Keratinocyte (primary cell): ENCODE measurements around the gene DDX11. TPM values are rescaled to one million over a fixed set of nuclear protein-coding genes. Genes with fewer than 3 reads are reported as not detected.
"Not testable (repeated sequence)": the region's sequence is repeated elsewhere in the genome, so short reads cannot be mapped to it uniquely, and the experiment has no call there.

Experiments
- DNase-seq: peaks from one replicate; pipeline ENCODE4 v3.0.0-alpha.2; 2011; ENCODE audit warnings: low read depth, missing footprints, low spot score
- FAIRE-seq: peaks from 2 replicates; lab custom pipeline; 2011; peaks lifted over from hg19 to GRCh38; lab: Jason Lieb, UNC
- H2AFZ ChIP-seq: 2 replicates; pipeline ENCODE4 v1.6.0; 2012; ENCODE audit warnings: low read length, control low read depth, inconsistent platforms; ENCODE audit not compliant: control insufficient read depth
- H3K27ac ChIP-seq: 2 replicates; pipeline ENCODE4 v1.5.1; 2011; ENCODE audit warnings: low read length; ENCODE audit not compliant: control insufficient read depth, insufficient read depth
- H3K27me3 ChIP-seq: 3 replicates; pipeline ENCODE4 v1.6.0; 2011; ENCODE audit warnings: low read length; ENCODE audit not compliant: control insufficient read depth, insufficient read depth; ENCODE audit errors: extremely low read depth
- H3K36me3 ChIP-seq, 2 experiments: 2 replicates in 1 of 2; 3 replicates in 1 of 2; pipeline ENCODE4 v1.5.1; 2011; ENCODE audit warnings: low read length in 2 of 2, mild to moderate bottlenecking in 1 of 2; ENCODE audit not compliant: control insufficient read depth in 2 of 2, insufficient read depth in 2 of 2; ENCODE audit errors: extremely low read depth in 1 of 2
- H3K4me1 ChIP-seq: 3 replicates; pipeline ENCODE4 v1.5.1; 2011; ENCODE audit warnings: low read length; ENCODE audit not compliant: control insufficient read depth, insufficient read depth; ENCODE audit errors: extremely low read depth
- H3K4me2 ChIP-seq: 3 replicates; pipeline ENCODE4 v1.6.0; 2011; ENCODE audit warnings: low read depth, low read length; ENCODE audit not compliant: control insufficient read depth, insufficient read depth; ENCODE audit errors: extremely low read depth
- H3K4me3 ChIP-seq, 3 experiments: fragments of 200-600 bp in 1 of 3; sonication (generic) in 1 of 3; 2 replicates in 2 of 3; 3 replicates in 1 of 3; pipeline ENCODE4 v1.5.1; 2011 to 2016; ENCODE audit warnings: low read length in 3 of 3, mild to moderate bottlenecking in 3 of 3, control low read depth in 2 of 3, inconsistent platforms in 1 of 3, low read depth in 1 of 3, mixed read lengths in 1 of 3, mixed run types in 1 of 3, moderate library complexity in 1 of 3; ENCODE audit not compliant: control insufficient read depth in 2 of 3, insufficient read depth in 2 of 3; ENCODE audit errors: extremely low read depth in 1 of 3
- H3K79me2 ChIP-seq: 2 replicates; pipeline ENCODE4 v1.6.0; 2012; ENCODE audit warnings: low read length; ENCODE audit not compliant: control insufficient read depth, insufficient read depth
- H3K9ac ChIP-seq: 3 replicates; pipeline ENCODE4 v1.6.0; 2011; ENCODE audit warnings: low read length; ENCODE audit not compliant: control insufficient read depth, insufficient read depth; ENCODE audit errors: extremely low read depth
- H3K9me1 ChIP-seq: 3 replicates; pipeline ENCODE4 v1.6.0; 2011; ENCODE audit warnings: low read length; ENCODE audit not compliant: control insufficient read depth, insufficient read depth; ENCODE audit errors: extremely low read depth
- H3K9me3 ChIP-seq: 2 replicates; pipeline ENCODE4 v1.5.1; 2012; ENCODE audit warnings: low read depth, low read length; ENCODE audit not compliant: control insufficient read depth
- H4K20me1 ChIP-seq: 3 replicates; pipeline ENCODE4 v1.6.0; 2011; ENCODE audit warnings: low read length; ENCODE audit not compliant: control insufficient read depth, insufficient read depth; ENCODE audit errors: extremely low read depth
- dilution Hi-C: fragments of 300-500 bp; cut with MboI; formaldehyde crosslinking; loops from one replicate; pipeline ENCODE4 v1.7.0; 2020; ENCODE audit warnings: low sequenced_read_pairs; ENCODE audit not compliant: extremely low pct_ligation_motif_present
- polyA plus RNA-seq, 5 experiments: library from polyadenylated mRNA; depleted of rRNA in 3 of 5; stranded (reverse) in 3 of 5; stranded (forward) in 1 of 5; unstranded in 1 of 5; fragments of >200 nt; gene quantifications; 1 replicate in 1 of 5; 2 replicates in 3 of 5; 3 replicates in 1 of 5; pipeline versions ENCODE4 v1.2.1 to v1.2.3, GENCODE V29; 2011 to 2012; ENCODE audit warnings: missing spikeins in 2 of 5, low read depth in 1 of 5, low replicate concordance in 1 of 5

DDX11 gene
- polyA plus RNA-seq, 1 donor (not counting 4 experiments of a cell fraction or from before 2014, with no cell fraction given), result 11.2 TPM

DNA sequence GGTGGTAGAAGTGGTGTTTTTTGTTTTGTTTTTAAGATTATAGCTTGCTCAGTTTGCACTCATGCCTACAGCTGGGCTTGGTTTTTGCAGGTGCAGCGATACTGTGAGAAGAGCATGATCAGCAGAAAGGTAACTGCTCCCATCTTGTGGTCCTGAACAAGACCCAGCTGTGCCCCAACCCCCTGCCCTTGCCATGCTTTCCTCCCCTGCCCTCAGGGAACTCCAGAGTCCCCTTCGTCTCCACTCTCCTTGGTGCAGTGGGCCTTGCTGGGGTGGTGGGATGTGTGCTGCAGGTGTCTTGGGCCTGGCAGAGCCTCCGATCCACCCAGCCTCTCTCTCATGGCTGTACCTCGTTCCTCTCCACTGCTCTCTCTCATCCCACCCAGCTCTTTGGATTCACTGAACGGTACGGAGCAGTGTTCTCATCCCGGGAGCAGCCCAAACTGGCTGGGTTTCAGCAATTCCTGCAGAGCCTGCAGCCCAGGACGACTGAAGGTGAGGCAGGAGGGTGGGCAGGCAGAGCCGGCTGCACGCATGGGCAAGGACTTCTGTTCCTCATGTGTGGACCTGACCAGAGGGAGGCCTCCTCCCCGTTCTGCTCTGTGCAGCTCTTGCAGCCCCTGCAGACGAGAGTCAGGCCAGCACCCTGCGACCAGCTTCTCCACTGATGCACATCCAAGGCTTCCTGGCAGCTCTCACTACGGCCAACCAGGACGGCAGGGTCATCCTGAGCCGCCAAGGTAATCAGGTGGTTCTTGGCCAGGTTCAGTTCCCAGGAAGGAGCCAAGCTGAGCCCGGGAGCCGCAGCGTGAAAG, 22.8 kb downstream of the DDX11 start:
- FAIRE-seq, H3K9ac ChIP-seq, H3K9me1 ChIP-seq, H3K27ac ChIP-seq, H2AFZ ChIP-seq, H3K79me2 ChIP-seq, DNase-seq, H3K36me3 ChIP-seq, H3K4me3 ChIP-seq, H4K20me1 ChIP-seq, dilution Hi-C loops, H3K4me2 ChIP-seq, H3K4me1 ChIP-seq, H3K9me3 ChIP-seq, H3K27me3 ChIP-seq: not testable (repeated sequence)

DNA sequence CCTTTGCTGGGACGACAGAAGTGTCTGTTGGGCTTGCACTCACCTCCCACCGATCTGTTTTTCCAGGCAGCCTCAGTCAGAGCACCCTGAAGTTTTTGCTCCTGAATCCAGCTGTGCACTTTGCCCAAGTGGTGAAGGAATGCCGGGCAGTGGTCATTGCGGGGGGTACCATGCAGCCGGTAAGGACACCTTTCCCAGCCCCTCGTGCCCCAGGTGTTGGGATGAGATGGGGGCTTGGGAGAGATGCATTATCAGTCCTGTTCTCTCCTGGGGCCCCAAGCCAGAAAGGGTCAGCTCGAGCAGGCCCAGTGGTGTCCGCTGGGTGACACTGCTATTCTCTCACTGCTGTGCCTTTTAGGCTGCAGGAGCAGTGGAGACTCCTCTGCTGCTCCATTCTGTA, 24.2 kb downstream of the DDX11 start:
- H2AFZ ChIP-seq, H4K20me1 ChIP-seq, H3K4me3 ChIP-seq, H3K9me1 ChIP-seq, H3K9ac ChIP-seq, H3K4me2 ChIP-seq, H3K9me3 ChIP-seq, DNase-seq, H3K27ac ChIP-seq, FAIRE-seq, H3K4me1 ChIP-seq, H3K36me3 ChIP-seq, H3K27me3 ChIP-seq, dilution Hi-C loops, H3K79me2 ChIP-seq: not testable (repeated sequence)

GRCh38 chr12:31098363-31098762, 24.7 kb downstream of the DDX11 start:
- H3K9ac ChIP-seq, H4K20me1 ChIP-seq, H3K4me2 ChIP-seq, H3K9me1 ChIP-seq, H3K4me1 ChIP-seq, H3K9me3 ChIP-seq, H3K27me3 ChIP-seq, H3K27ac ChIP-seq, FAIRE-seq, dilution Hi-C loops, H3K36me3 ChIP-seq, H3K4me3 ChIP-seq, H2AFZ ChIP-seq, H3K79me2 ChIP-seq, DNase-seq: not testable (repeated sequence)

DNA sequence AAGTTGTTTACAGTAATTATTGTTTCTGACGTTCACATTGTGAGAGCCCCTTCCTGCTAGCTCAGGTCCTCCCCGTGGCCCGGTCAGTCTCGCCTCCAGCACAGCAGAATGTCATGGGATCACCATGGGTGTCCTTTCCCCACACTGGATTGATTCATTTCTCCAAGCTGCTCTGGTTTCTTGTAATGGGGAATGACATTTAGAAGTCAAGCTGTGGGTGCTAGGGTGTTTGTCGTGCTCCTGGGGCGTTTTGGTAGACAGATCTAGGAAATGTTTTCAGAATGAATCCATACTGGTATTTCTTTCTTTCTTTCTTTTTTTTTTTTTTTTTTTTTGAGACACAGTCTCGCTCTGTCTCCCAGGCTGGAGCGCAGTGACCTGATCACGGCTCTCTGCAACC, 25.1 kb downstream of the DDX11 start:
- H3K4me1 ChIP-seq, H2AFZ ChIP-seq, H3K9me3 ChIP-seq, DNase-seq, H3K4me3 ChIP-seq, FAIRE-seq, H3K27me3 ChIP-seq, H3K9ac ChIP-seq, H3K79me2 ChIP-seq, H3K9me1 ChIP-seq, H3K4me2 ChIP-seq, dilution Hi-C loops, H4K20me1 ChIP-seq, H3K36me3 ChIP-seq, H3K27ac ChIP-seq: not testable (repeated sequence)

GRCh38 chr12:31099434-31099833, 25.8 kb downstream of the DDX11 start:
- H3K9ac ChIP-seq, H3K9me1 ChIP-seq, DNase-seq, H3K4me2 ChIP-seq, H3K36me3 ChIP-seq, H3K9me3 ChIP-seq, H3K4me1 ChIP-seq, H2AFZ ChIP-seq, H3K4me3 ChIP-seq, H4K20me1 ChIP-seq, H3K27ac ChIP-seq, FAIRE-seq, dilution Hi-C loops, H3K27me3 ChIP-seq, H3K79me2 ChIP-seq: not testable (repeated sequence)
